NCI-H1105 treated with DMSO at 0.1 percent for 48 hours (cell line): ENCODE data around the gene ATP7B.

Source experiments
- DNase-seq: peaks from one replicate; lab custom pipeline; 2025; lab: John Stamatoyannopoulos, UW

ATP7B gene

GRCh38 chr13:51892657-51893056 is 118.6 kb downstream of the ATP7B start:
- DNase-seq = no peak

GRCh38 chr13:51887468-51887867 is 123.8 kb downstream of the ATP7B start:
- DNase-seq = no peak

- no peak for DNase-seq
These were observed 125.6 kb downstream of the ATP7B start for GRCh38 chr13:51885651-51886050.

- DNase-seq = no peak
These were observed 128.0 kb downstream of the ATP7B start for GRCh38 chr13:51883226-51883600.
